GM19239 (cell line): ENCODE results near the gene NOSIP.

Source experiments
- DNase-seq: peaks from one replicate; pipeline ENCODE4 v3.0.0; 2011; ENCODE audit warnings: low spot score; ENCODE audit not compliant: insufficient read length
- FAIRE-seq: peaks from 2 replicates; lab custom pipeline; 2011; peaks lifted over from hg19 to GRCh38; lab: Jason Lieb, UNC

NOSIP gene

GRCh38 chr19:49595819-49596404, 15.6 kb upstream of the NOSIP start:
- DNase-seq (no peak), FAIRE-seq (no peak)

GRCh38 chr19:49594993-49595818, 14.8 kb upstream of the NOSIP start:
- DNase-seq: no peak
- FAIRE-seq: no peak

GRCh38 chr19:49594157-49594992, 14.0 kb upstream of the NOSIP start:
- FAIRE-seq: no peak

GRCh38 chr19:49593233-49594113, 13.1 kb upstream of the NOSIP start:
- FAIRE-seq: peak; percentile 99
- peak; percentile 100 for DNase-seq

More at GRCh38 chr19:49594157-49594992, 14.0 kb upstream of the NOSIP start:
- DNase-seq: no peak

DNA sequence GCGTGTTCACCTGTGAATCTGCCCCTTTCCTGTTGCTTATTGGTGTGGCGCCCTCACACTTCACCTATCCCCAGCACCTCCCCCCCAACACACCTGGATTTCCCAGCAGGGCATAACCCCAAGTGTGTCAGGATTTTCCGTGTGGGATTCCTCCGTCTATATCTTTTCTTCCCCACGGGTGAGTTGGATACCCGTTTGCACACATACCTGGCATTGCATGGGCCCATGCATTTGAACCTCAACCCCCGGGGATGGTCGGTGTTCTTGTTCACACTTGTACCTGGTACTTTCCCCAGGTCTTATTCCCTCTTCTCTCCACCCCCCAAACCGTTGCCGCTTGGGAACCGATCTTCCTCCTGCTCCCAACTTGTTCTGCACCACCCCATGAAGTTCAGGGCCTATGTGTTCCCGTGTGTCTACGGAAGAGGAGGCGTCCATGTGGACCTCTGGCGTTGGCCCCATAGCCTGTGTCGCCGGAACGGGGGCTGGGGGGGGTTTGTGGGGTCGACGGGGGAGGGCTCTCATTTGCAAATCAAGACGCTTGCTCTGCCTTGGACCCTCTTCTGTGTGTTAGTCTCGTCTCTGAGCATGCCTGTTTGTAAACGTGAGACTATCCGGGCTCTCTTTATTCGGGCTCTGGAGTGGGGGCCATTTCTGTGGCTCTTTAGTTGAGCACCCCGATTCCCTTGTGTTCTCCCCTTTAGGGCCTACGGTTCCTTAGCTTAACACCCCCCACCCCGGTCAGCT, 12.3 kb upstream of the NOSIP start:
- FAIRE-seq (peak; percentile 51), DNase-seq (no peak)

- FAIRE-seq (peak; percentile 28), DNase-seq (no peak)
These were observed 11.6 kb upstream of the NOSIP start for GRCh38 chr19:49591731-49592485.

DNA sequence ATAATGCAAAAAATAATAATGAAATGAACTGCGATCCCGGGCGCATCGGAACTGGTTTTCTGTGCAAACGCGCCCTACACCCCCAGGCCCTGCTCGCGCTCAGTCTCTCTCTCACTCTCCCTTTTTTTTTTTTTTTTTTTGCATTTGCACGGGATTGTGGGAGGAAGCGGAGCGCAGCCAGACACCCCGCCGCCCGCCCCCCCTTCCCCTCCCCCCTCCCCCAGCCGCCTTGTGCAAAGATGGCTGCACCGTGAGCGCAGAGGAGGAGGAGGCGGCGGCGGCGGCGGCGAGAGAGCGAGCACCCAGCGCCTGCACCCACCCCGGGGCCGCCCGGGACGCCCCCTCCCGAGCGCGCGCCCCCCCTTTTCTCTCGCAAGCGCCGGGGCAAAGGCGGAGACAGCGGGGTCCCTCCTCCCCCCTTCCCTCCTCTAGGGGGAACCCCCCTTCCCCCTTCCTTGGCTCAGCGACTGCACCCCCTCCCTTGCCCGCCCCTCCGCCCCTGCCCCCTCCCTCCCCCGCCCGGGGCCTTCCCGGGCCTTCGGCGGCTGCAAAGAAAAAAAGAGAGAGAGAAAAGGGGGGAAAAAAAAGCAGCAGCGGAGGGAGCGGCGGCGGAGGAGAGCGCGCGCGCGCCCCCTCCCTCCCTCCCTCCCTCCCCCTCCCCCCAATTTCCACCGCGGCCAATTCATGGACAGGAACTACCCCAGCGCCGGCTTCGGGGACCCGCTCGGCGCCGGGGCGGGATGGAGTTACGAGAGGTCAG, 10.8 kb upstream of the NOSIP start, which contains the start of gene PRR12:
Gene PRR12 (plus strand): TSS at position 212 of the 760 bp plus-strand sequence. CDS start 473 bp downstream, at position 685.
- DNase-seq: no peak
- no peak for FAIRE-seq

DNA sequence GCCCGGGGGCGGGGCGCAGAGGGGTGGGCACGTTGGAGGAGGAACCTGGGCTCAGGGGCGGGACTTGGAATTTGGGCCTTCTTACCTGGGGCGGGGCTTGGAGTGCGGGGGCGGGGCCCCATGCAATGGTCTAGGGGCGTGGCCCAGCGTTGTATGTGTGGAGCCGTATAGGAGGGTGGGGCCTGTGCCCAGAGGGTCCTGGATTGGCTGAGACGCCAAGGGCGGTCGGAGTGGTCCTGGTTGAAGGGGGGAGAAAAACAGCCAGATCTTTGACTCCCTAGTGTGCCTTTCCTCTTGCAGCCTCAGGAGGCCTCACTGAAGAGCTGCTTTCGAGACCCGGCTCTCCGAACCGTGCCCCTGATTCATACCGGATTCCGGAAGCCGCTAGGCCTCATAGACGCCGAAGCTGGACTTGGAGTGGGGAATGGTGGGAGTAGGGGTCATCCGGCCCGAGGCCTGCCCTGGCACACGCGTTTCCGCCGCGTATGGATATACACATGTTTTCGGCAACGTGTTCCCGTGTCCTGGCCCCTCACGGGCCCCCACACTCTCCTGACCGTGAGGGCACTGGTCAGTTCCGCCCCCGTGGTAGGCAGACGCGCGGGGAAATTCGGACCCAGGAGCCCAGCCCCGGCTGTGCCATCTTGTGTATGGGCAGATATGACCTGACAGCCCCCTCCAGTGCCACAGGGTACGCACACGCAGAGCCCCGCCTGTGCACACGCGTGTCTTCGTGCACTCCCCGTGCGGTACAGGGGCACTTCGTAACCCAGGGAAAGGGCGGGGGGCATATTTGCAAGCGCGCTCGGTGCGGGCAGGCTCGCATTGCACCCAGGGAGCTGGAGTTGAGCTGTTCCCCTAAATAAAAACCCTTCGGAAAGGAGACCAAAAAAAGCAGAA, 10.0 kb upstream of the NOSIP start:
- peak; percentile 97 for FAIRE-seq
- peak; percentile 91 for DNase-seq

DNA sequence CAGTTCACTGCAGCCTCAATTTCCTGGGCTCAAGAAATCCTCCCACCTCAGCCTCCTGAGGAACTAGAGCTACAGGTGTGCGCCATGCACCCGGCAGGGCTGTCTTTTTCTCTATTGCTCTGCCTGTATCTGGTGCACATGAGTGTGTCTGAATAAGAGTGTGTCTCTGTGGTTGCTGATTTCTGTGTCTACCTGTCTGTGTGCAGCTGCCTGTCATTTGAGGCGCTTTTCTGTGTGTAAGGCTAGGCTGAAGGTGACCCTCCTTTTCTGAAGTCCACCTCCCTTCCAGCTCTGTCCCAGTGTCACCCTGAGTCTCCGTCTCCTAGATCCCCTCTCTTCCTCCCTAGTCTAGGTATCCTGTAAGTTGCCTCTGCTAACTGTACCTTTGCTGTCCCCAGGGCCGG, 9.1 kb upstream of the NOSIP start:
- DNase-seq (no peak), FAIRE-seq (no peak)

DNA sequence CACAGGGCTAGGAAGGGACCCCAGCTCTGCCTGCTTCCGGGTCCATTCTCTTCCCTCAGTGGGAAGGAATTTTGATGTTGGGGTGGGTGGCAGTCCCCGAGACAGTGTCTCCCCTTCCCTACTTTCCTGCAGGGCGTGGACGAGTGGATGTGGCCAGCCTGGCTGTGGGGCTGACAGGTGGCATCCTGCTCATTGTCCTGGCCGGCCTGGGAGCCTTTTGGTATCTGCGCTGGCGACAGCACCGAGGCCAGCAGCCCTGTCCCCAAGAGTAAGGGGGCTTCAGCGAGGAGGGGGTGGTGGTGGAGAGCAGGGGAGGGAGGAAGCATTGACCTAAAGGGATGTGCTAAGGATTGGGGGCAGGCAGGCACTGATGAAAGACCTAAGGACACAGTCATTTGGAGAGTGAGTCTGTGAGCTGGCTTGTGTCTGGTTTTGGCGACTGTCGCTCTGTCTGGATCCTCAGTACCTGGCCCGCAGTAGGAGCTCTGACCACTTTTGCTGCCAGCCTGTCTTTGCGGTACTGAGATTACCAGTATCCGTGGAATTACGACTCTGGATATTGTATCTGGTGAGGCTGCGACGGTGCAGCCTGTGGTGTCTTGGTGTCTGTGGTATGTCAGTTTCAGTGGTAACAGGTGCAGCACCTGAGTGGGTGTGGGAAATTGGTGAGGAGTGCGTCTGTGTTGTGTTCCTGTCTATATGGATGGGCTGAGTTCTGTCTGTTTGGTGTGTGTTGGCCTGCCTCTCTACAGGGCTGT, 8.2 kb upstream of the NOSIP start:
- FAIRE-seq (no peak), DNase-seq (no peak)

DNA sequence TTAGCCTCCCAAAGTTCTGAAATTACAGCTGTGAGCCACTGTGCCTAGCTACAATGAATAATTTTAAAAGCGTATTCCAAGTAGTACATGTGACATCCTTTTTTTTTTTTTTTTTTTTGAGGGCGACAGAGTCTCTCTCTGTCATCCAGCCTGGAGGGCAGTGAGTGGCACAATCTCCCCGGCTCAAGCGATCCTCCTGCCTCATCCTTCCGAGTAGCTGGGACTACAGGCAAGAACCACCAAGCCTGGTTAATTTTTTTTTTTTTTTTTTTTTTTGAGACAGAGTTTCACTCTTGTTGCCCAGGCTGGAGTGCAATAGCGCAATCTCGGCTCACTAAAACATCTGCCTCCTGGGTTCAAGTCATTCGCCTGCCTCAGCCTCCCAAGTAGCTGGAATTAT, 6.9 kb upstream of the NOSIP start:
- DNase-seq: no peak
- FAIRE-seq: no peak

DNA sequence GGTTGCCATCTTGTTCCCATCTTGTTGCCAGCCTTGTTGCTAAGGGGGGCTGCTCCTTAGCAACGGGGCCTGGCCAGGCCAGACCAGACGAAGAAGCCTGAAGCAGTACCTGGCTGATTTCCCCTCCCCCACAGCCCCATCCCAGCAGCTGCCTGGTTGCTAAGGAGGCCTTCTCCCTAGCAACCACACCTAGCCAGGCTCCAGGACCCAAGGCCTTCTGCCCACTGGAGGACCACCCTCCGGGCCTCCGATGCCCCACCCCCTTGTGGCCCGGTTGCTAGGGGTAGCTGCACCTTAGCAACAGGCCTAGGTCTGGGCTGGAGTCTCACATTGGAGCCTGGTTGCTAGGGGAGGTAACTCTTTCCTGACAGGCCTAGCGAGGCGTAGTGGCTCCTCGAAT, 4.7 kb upstream of the NOSIP start:
- DNase-seq: no peak
- FAIRE-seq: no peak

- DNase-seq (no peak), FAIRE-seq (no peak)
These were observed 2.9 kb upstream of the NOSIP start for GRCh38 chr19:49583239-49583638.

GRCh38 chr19:49581007-49581508, 702 bp upstream of the NOSIP start, which contains the start of gene PRRG2:
Gene PRRG2 (plus strand): TSS chr19:49581316. CDS start chr19:49583220, 1,904 bp downstream.
- DNase-seq (no peak), FAIRE-seq (no peak)

DNA sequence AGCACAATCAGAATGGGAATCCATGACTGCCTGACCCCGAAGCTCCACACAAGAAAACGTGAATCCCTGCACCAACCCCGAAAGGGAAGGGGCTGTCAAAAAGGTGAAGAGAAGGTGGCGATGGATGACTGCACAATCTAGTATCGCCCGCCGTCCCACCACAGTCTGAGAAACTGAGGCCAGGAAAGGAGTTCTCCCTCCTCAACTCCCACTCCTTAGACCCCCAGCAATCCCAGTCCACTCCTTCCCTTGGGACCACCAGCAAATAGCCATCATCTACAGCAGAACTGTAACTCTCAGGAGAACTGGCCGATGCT, 451 bp downstream of the NOSIP start:
- DNase-seq: no peak
- no peak for FAIRE-seq

DNA sequence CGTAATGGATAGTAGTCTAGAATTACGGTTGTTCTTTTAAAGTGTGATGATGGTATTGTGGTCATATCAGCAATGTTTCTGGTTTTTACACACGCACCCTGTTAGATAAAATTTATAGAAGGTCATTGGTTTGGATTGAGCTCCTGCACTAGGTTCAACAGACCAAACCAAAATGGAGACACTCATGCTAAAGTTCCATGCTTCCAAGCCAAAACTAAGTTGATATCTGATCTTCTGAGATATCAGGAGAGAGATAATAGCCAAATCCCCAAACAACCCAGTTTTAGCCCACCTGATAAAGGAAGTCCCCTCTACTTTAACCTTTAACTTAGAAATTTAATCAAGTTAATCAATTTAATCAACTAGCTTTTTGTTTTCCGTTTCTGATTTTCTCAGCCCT, 1.2 kb downstream of the NOSIP start:
- DNase-seq: no peak
- FAIRE-seq: no peak
